ENCODE measurements around the gene DMRT1.

GRCh38 chr9:800591-801150 is 40.8 kb upstream of the DMRT1 start:
- TF ChIP-seq CTCF (conservative IDR thresholded peaks at IDR 0.05 in 1 of 2, IDR thresholded peaks at IDR 0.05 in 1 of 2; ENCODE audit: extremely low read depth in 1 of 2, insufficient read depth in 1 of 2, low read depth in 1 of 2, low read length in 2 of 2) (no peak), EZH2 (IDR thresholded peaks at IDR 0.05; ENCODE audit: borderline replicate concordance, low read length) (no peak)
